H9 (cell line): Measurements from ENCODE around the gene TGFBR2. TPM values are rescaled to one million over a fixed set of nuclear protein-coding genes. Genes with fewer than 3 reads are reported as not detected.

Source experiments
- DNase-seq: peaks from one replicate; pipeline ENCODE4 v3.0.0-alpha.2; 2017
- H2AFZ ChIP-seq: one replicate; pipeline ENCODE4 v1.6.1; 2013; ENCODE audit warnings: mild to moderate bottlenecking, low read length, control low read depth, moderate library complexity
- H2AK5ac ChIP-seq: 2 replicates; pipeline ENCODE4 v1.6.1; 2013; ENCODE audit warnings: low read length, control low read depth, mixed read lengths; ENCODE audit not compliant: insufficient read length
- H2BK120ac ChIP-seq: one replicate; pipeline ENCODE4 v1.6.1; 2013; ENCODE audit warnings: low read depth, mild to moderate bottlenecking, low read length, control low read depth, inconsistent platforms; ENCODE audit not compliant: poor library complexity, severe bottlenecking
- H2BK12ac ChIP-seq: 2 replicates; pipeline ENCODE4 v1.6.1; 2013; ENCODE audit warnings: low read length, control low read depth, mixed read lengths, low read depth; ENCODE audit not compliant: insufficient read length
- H2BK15ac ChIP-seq: 2 replicates; pipeline ENCODE4 v1.6.1; 2013; ENCODE audit warnings: low read depth, low read length, control low read depth
- H2BK20ac ChIP-seq: one replicate; pipeline ENCODE4 v1.6.1; 2013; ENCODE audit warnings: low read depth, mild to moderate bottlenecking, low read length, control low read depth, inconsistent platforms; ENCODE audit not compliant: poor library complexity, severe bottlenecking
- H2BK5ac ChIP-seq: 2 replicates; pipeline ENCODE4 v1.6.1; 2013; ENCODE audit warnings: low read length, control low read depth, mixed read lengths; ENCODE audit not compliant: insufficient read length
- H3K14ac ChIP-seq: 2 replicates; pipeline ENCODE4 v1.6.1; 2013; ENCODE audit warnings: low read length, control low read depth; ENCODE audit not compliant: insufficient read depth
- H3K18ac ChIP-seq: 2 replicates; pipeline ENCODE4 v1.6.1; 2013; ENCODE audit warnings: low read depth, mild to moderate bottlenecking, mixed read lengths, low read length, control low read depth; ENCODE audit not compliant: insufficient read length
- H3K23ac ChIP-seq: 2 replicates; pipeline ENCODE4 v1.6.1; 2013; ENCODE audit warnings: low read length, control low read depth, mixed read lengths, low read depth; ENCODE audit not compliant: insufficient read length
- H3K23me2 ChIP-seq: 2 replicates; pipeline ENCODE4 v1.6.1; 2013; ENCODE audit warnings: low read depth, mild to moderate bottlenecking, mixed read lengths, low read length, control low read depth; ENCODE audit not compliant: insufficient read length, poor library complexity, severe bottlenecking
- H3K27ac ChIP-seq: 2 replicates; pipeline ENCODE4 v1.5.1; 2013; ENCODE audit warnings: low read length, control low read depth, mixed read lengths, low read depth; ENCODE audit not compliant: insufficient read length
- H3K27me3 ChIP-seq: 2 replicates; pipeline ENCODE4 v1.6.1; 2013; ENCODE audit warnings: low read length, control low read depth, inconsistent platforms; ENCODE audit not compliant: insufficient read depth
- H3K4ac ChIP-seq: 2 replicates; pipeline ENCODE4 v1.6.1; 2013; ENCODE audit warnings: low read depth, mild to moderate bottlenecking, control low read depth, inconsistent platforms, low read length, moderate library complexity
- H3K4me1 ChIP-seq: 2 replicates; pipeline ENCODE4 v1.6.1; 2013; ENCODE audit warnings: low read length, control low read depth, inconsistent platforms; ENCODE audit not compliant: insufficient read depth
- H3K4me2 ChIP-seq: 2 replicates; pipeline ENCODE4 v1.6.1; 2013; ENCODE audit warnings: low read length, control low read depth, mixed read lengths; ENCODE audit not compliant: insufficient read length, insufficient read depth
- H3K56ac ChIP-seq: 2 replicates; pipeline ENCODE4 v1.6.1; 2013; ENCODE audit warnings: low read depth, mild to moderate bottlenecking, mixed read lengths, low read length, control low read depth; ENCODE audit not compliant: insufficient read length
- H3K79me1 ChIP-seq: 2 replicates; pipeline ENCODE4 v1.6.1; 2013; ENCODE audit warnings: low read depth, mild to moderate bottlenecking, moderate library complexity, low read length, control low read depth, inconsistent platforms; ENCODE audit not compliant: insufficient read depth, poor library complexity, severe bottlenecking
- H3K79me2 ChIP-seq: 2 replicates; pipeline ENCODE4 v1.6.1; 2013; ENCODE audit warnings: low read length, control low read depth, inconsistent platforms; ENCODE audit not compliant: insufficient read depth
- H3K9ac ChIP-seq: 2 replicates; pipeline ENCODE4 v1.6.1; 2013; ENCODE audit warnings: low read length, control low read depth, mixed read lengths; ENCODE audit not compliant: insufficient read length; ENCODE audit errors: extremely low read depth
- H3K9me3 ChIP-seq: one replicate; pipeline ENCODE4 v1.6.1; 2013; ENCODE audit warnings: low read depth, low read length, inconsistent platforms; ENCODE audit not compliant: control insufficient read depth
- H3T11ph ChIP-seq: one replicate; pipeline ENCODE4 v1.6.1; 2013; ENCODE audit warnings: mild to moderate bottlenecking, low read length, control low read depth, inconsistent platforms
- H4K20me1 ChIP-seq: one replicate; pipeline ENCODE4 v1.6.1; 2013; ENCODE audit not compliant: control insufficient read depth, insufficient read length, insufficient read depth
- H4K5ac ChIP-seq: 2 replicates; pipeline ENCODE4 v1.6.1; 2013; ENCODE audit warnings: low read depth, mild to moderate bottlenecking, mixed read lengths, low read length, control low read depth; ENCODE audit not compliant: insufficient read length
- H4K8ac ChIP-seq: replicated peaks from 2 replicates; pipeline ENCODE4 v1.6.1; 2013; ENCODE audit warnings: low read length, control low read depth, mixed read lengths, low read depth; ENCODE audit not compliant: insufficient read length
- H4K91ac ChIP-seq: 2 replicates; pipeline ENCODE4 v1.6.1; 2013; ENCODE audit warnings: low read depth, mild to moderate bottlenecking, moderate library complexity, mixed read lengths, low read length, control low read depth; ENCODE audit not compliant: insufficient read length
- H3K27ac Mint-ChIP-seq, 3 experiments: 2 replicates in 2 of 3; 3 replicates in 1 of 3; pipeline ENCODE4 v1.8.0; 2020 to 2021; ENCODE audit warnings: mixed read lengths in 3 of 3, mild to moderate bottlenecking in 1 of 3, moderate library complexity in 1 of 3
- H3K27me3 Mint-ChIP-seq: 2 replicates; pipeline ENCODE4 v1.8.0; 2021; ENCODE audit warnings: low read depth, mild to moderate bottlenecking, moderate library complexity, mixed read lengths
- H3K36me3 Mint-ChIP-seq, 3 experiments: 2 replicates in 2 of 3; 3 replicates in 1 of 3; pipeline ENCODE4 v1.8.0; 2020 to 2021; ENCODE audit warnings: low read depth in 3 of 3, mixed read lengths in 3 of 3; ENCODE audit not compliant: insufficient read depth in 1 of 3
- H3K4me1 Mint-ChIP-seq, 2 experiments: 2 replicates each; pipeline ENCODE4 v1.8.0; 2020; ENCODE audit warnings: mixed read lengths in 2 of 2
- H3K4me3 Mint-ChIP-seq, 2 experiments: 2 replicates in 1 of 2; 3 replicates in 1 of 2; pipeline ENCODE4 v1.8.0; 2020 to 2021; ENCODE audit warnings: mild to moderate bottlenecking in 2 of 2, mixed read lengths in 2 of 2, moderate library complexity in 1 of 2
- H3K9me3 Mint-ChIP-seq, 2 experiments: 2 replicates in 1 of 2; 3 replicates in 1 of 2; pipeline ENCODE4 v1.8.0; 2020; ENCODE audit warnings: mild to moderate bottlenecking in 2 of 2, mixed read lengths in 2 of 2, moderate library complexity in 1 of 2
- WGBS: extraction: QIAGEN DNeasy Blood & Tissue Kit; methylation state at CpG from one replicate; pipeline ENCODE4 v1.1.7; 2013; ENCODE audit warnings: missing lambda C conversion rate, low lambda C conversion rate, mixed read lengths; ENCODE audit not compliant: insufficient read length; ENCODE audit errors: extremely low coverage; 5-methylcytosine and 5-hydroxymethylcytosine counted together
- total RNA-seq: library from RNA; stranded (reverse); gene quantifications from 2 replicates; pipeline ENCODE4 v1.2.1, GENCODE V29; 2021
- TF ChIP-seq, protein P1 (sequence below): fragments of 200-600 bp; sonication (generic); conservative IDR thresholded peaks from 3 replicates; pipeline ENCODE4 v1.8.0; 2021; ENCODE audit warnings: antibody characterized with exemption, mild to moderate bottlenecking

Gene TGFBR2
- total RNA-seq, 1 experiment from 2014 or later = 10.6 TPM

DNA sequence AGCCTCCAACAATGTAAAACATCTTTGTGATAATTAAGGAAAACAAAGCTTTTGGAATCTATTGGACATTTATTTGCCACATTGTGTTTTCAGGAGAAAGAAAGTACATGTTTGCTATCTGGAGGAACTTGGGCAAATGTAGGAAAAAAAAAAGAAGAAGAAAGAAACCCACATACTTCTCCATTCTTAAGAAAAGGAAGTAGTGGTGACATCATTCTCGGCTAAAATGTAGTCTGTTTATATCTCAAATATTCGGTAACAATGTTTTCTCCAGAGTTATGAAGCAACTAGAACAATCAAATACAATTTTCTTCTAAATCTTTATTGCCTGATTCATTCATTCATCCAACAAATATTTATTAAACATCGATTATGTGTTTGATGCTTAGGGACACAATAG lies 2.3 kb upstream of the TGFBR2 start:
- Histone ChIP-seq H3K23ac (no peak overlapping the region), H3K9ac (no peak overlapping the region)

More for the DNA sequence above, 2.3 kb upstream of the TGFBR2 start:
- H3K79me1 ChIP-seq = no peaks in the 10 kb centered on the region
- no peak overlapping the region for H3K27ac ChIP-seq
- no peak overlapping the region for H3K4ac ChIP-seq
- H3K56ac ChIP-seq = no peak overlapping the region
- H3T11ph ChIP-seq = no peak overlapping the region
- DNase-seq = no peak
- peaks cover 7% of the 10 kb centered on the region; the same call in 1 of the 2 replicates for H3K79me2 ChIP-seq
- peaks cover 7% of the 10 kb centered on the region for H3K23me2 ChIP-seq
- no peaks in the 10 kb centered on the region for H3K27me3 ChIP-seq
- H4K91ac ChIP-seq = no peak overlapping the region
- no peak overlapping the region for H2BK15ac ChIP-seq
- H3K4me2 ChIP-seq = no peak overlapping the region
- H4K20me1 ChIP-seq = no peaks in the 10 kb centered on the region
- no peak overlapping the region for H2BK5ac ChIP-seq
- H2AK5ac ChIP-seq = no peak overlapping the region
- H3K14ac ChIP-seq = no peak overlapping the region
- no peak overlapping the region for H3K4me3 Mint-ChIP-seq
- H3K18ac ChIP-seq = no peak overlapping the region
- H2BK12ac ChIP-seq = no peak overlapping the region
- no peak overlapping the region for H3K27ac Mint-ChIP-seq
- no peaks in the 10 kb centered on the region for H3K9me3 ChIP-seq
- H3K9me3 Mint-ChIP-seq = peaks cover 2% of the 10 kb centered on the region in 2 experiments; a peak in 1 of 5 replicates
- TF ChIP-seq, protein P1, sequence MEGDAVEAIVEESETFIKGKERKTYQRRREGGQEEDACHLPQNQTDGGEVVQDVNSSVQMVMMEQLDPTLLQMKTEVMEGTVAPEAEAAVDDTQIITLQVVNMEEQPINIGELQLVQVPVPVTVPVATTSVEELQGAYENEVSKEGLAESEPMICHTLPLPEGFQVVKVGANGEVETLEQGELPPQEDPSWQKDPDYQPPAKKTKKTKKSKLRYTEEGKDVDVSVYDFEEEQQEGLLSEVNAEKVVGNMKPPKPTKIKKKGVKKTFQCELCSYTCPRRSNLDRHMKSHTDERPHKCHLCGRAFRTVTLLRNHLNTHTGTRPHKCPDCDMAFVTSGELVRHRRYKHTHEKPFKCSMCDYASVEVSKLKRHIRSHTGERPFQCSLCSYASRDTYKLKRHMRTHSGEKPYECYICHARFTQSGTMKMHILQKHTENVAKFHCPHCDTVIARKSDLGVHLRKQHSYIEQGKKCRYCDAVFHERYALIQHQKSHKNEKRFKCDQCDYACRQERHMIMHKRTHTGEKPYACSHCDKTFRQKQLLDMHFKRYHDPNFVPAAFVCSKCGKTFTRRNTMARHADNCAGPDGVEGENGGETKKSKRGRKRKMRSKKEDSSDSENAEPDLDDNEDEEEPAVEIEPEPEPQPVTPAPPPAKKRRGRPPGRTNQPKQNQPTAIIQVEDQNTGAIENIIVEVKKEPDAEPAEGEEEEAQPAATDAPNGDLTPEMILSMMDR = no peak
- no peaks in the 10 kb centered on the region for H3K4me1 ChIP-seq
- H2BK20ac ChIP-seq = no peak overlapping the region
- no peak overlapping the region for H2BK120ac ChIP-seq
- H4K5ac ChIP-seq = no peak overlapping the region
- peaks cover 12% of the 10 kb centered on the region for H3K27me3 Mint-ChIP-seq
- peaks cover 0 to 4% (median 2%) of the 10 kb centered on the region in 3 experiments; a peak in 3 of 7 replicates for H3K36me3 Mint-ChIP-seq
- no peak overlapping the region for H4K8ac ChIP-seq
- H3K4me1 Mint-ChIP-seq = peaks cover 24% of the 10 kb centered on the region in 2 experiments
- 100% methylated on average over 1 of the region's 3 CpGs for WGBS
- H2AFZ ChIP-seq = no peak overlapping the region
